ENCODE results near the gene KCNG2. TPM values are rescaled to one million over a fixed set of nuclear protein-coding genes. Genes with fewer than 3 reads are reported as not detected.

Gene KCNG2
- total RNA-seq, 1 donor from 2014 or later = not detected

DNA sequence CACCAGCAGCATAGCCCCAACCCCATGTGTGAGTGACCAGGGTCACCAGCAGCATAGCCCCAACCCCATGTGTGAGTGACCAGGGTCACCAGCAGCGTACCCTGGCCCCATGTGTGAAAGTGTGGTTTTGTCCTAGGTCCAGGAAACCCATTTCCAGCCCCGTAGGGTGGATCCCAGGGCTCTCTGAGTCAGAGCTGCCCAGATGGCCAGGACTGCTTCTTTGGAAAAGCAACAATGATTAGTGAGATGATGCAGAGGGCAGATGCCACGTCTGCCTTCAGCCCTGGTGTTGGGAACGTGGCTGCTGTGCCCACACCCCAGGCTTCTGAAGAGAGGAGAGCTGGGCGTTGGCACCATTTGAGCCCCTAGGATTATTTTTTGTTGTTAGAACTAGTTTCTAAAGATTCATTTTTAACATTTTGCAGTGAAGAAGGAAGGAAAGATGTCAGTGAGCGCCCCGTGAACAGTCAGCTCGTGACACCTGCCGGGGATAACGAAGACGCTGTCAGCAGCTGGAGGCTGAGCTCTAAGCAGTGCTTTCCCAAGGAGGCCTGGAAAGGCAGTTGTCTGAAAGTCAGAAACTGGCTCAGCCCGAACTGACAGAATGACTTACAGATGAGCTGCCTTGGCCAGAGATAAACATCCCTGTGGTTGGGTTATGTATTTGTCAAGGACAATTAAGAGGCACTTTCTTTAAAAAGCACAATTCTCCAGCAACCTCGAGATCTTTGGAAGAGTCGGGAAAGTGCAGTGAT is 32.1 kb upstream of the KCNG2 start:
- Mint-ChIP-seq H3K9me3 (ENCODE audit: low read depth) (peaks cover 17% of the 10 kb centered on the region), H3K36me3 (ENCODE audit: insufficient read depth) (no peaks in the 10 kb centered on the region), H3K27me3 (peaks cover 15% of the 10 kb centered on the region), H3K4me3 (ENCODE audit: low read depth) (no peak overlapping the region), H3K4me1 (ENCODE audit: low read depth) (no peaks in the 10 kb centered on the region), H3K27ac (no peak overlapping the region)
- DNase-seq (ENCODE audit: low spot score, unreplicated experiment) = no peak
- TF ChIP-seq, protein P1, sequence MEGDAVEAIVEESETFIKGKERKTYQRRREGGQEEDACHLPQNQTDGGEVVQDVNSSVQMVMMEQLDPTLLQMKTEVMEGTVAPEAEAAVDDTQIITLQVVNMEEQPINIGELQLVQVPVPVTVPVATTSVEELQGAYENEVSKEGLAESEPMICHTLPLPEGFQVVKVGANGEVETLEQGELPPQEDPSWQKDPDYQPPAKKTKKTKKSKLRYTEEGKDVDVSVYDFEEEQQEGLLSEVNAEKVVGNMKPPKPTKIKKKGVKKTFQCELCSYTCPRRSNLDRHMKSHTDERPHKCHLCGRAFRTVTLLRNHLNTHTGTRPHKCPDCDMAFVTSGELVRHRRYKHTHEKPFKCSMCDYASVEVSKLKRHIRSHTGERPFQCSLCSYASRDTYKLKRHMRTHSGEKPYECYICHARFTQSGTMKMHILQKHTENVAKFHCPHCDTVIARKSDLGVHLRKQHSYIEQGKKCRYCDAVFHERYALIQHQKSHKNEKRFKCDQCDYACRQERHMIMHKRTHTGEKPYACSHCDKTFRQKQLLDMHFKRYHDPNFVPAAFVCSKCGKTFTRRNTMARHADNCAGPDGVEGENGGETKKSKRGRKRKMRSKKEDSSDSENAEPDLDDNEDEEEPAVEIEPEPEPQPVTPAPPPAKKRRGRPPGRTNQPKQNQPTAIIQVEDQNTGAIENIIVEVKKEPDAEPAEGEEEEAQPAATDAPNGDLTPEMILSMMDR (IDR thresholded peaks at IDR 0.05; ENCODE audit: unreplicated experiment) = no peak

DNA sequence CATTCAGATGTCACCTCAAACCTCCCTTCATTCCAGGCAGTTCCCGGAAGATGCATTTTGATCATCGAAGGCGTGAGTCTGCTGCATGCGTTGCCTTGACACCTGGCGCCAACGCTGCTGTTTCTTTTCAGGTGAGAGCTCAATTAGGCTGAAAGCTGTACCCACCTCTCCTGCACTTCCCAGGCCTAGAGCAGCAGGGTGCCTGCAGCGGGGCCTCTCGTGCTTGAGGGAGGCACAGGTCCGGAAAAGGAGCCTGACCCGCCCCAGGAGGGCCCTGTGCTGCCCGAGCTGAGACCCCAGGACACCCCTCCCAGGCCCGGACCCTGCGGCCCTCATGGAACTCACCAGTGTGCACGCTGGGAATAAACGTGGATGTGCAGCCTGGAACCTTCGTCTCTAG is 31.4 kb upstream of the KCNG2 start:
- TF ChIP-seq, protein P1 (IDR thresholded peaks at IDR 0.05; ENCODE audit: unreplicated experiment) = no peak
- Mint-ChIP-seq H3K27me3 (peaks cover 15% of the 10 kb centered on the region), H3K4me1 (ENCODE audit: low read depth) (no peaks in the 10 kb centered on the region), H3K36me3 (ENCODE audit: insufficient read depth) (no peaks in the 10 kb centered on the region), H3K4me3 (ENCODE audit: low read depth) (no peak overlapping the region), H3K27ac (no peak overlapping the region), H3K9me3 (ENCODE audit: low read depth) (peaks cover 14% of the 10 kb centered on the region)
- DNase-seq (ENCODE audit: low spot score, unreplicated experiment) = no peak

- Mint-ChIP-seq H3K27ac (no peak overlapping the region), H3K36me3 (ENCODE audit: insufficient read depth) (no peaks in the 10 kb centered on the region), H3K27me3 (peaks cover 27% of the 10 kb centered on the region), H3K4me1 (ENCODE audit: low read depth) (no peaks in the 10 kb centered on the region), H3K9me3 (ENCODE audit: low read depth) (peaks cover 8% of the 10 kb centered on the region), H3K4me3 (ENCODE audit: low read depth) (no peak overlapping the region)
- DNase-seq (ENCODE audit: low spot score, unreplicated experiment) = no peak
- TF ChIP-seq, protein P1 (IDR thresholded peaks at IDR 0.05; ENCODE audit: unreplicated experiment) = no peak
Observed at GRCh38 chr18:79768745-79769144, 29.0 kb upstream of the KCNG2 start.

DNA sequence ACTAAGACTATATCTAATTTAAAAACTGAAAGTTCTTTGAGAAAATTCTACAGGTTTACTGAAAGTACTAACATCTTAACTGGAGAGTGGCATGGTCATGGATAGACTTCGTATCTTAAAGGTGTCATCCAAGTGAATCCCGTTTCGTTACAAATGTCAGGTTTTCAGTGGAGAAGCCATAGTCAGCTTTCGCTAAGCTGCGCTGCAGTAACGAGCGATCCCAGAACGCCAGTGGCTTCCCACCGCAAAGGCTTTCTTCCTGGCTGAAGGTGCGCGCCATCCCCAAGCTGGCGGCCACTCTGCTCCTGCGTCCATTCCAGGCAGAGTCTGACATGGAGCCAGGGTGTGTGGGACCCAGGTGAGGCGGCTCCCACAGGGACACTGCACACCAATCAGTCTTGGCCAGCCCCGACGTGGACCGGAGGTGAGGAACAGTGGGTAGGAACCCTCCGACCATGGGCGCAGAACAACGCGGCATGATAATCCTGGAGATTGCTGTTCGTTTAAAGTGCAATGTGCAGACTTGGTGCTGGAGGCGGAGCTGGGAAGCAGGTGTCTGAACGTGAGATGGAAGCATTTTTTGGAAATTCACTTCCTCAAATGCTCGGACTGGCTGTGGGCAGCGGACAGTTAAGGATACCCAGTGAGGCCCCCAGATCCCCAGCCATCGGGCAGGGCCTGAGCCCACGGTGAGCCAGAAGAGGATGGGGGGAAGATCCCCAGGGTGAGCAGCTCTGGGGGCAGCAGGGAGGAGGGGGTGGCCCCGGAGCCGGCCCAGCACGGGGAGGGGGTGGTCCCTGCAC is 27.8 kb upstream of the KCNG2 start:
- DNase-seq (ENCODE audit: low spot score, unreplicated experiment) = no peak
- Mint-ChIP-seq H3K27me3 (peaks cover 31% of the 10 kb centered on the region), H3K27ac (no peak overlapping the region), H3K4me1 (ENCODE audit: low read depth) (no peaks in the 10 kb centered on the region), H3K4me3 (ENCODE audit: low read depth) (no peak overlapping the region), H3K36me3 (ENCODE audit: insufficient read depth) (no peaks in the 10 kb centered on the region), H3K9me3 (ENCODE audit: low read depth) (peaks cover 8% of the 10 kb centered on the region)
- TF ChIP-seq, protein P1 (IDR thresholded peaks at IDR 0.05; ENCODE audit: unreplicated experiment) = no peak

- H3K4me1 Mint-ChIP-seq (ENCODE audit: low read depth) = no peaks in the 10 kb centered on the region
- H3K27me3 Mint-ChIP-seq = peaks cover 34% of the 10 kb centered on the region
- H3K36me3 Mint-ChIP-seq (ENCODE audit: insufficient read depth) = no peaks in the 10 kb centered on the region
- TF ChIP-seq, protein P1 (IDR thresholded peaks at IDR 0.05; ENCODE audit: unreplicated experiment) = no peak
- peaks cover 8% of the 10 kb centered on the region for H3K9me3 Mint-ChIP-seq (ENCODE audit: low read depth)
- H3K27ac Mint-ChIP-seq = no peak overlapping the region
- no peak overlapping the region for H3K4me3 Mint-ChIP-seq (ENCODE audit: low read depth)
- DNase-seq (ENCODE audit: low spot score, unreplicated experiment) = no peak
Observed at GRCh38 chr18:79770501-79770815, 27.3 kb upstream of the KCNG2 start.
